ENCODE data around the gene TGFA.
A peak's percentile ranks its signal among the peaks of the same experiment; 100 is the strongest.

Gene TGFA

GRCh38 chr2:70412294-70413070 is 141.1 kb downstream of the TGFA start:
- peak; percentile 1 for DNase-seq

- DNase-seq = no peak
These were observed 142.0 kb downstream of the TGFA start for GRCh38 chr2:70411483-70412125.

- DNase-seq = no peak
These were observed 150.2 kb downstream of the TGFA start for GRCh38 chr2:70403267-70404053.

GRCh38 chr2:70400539-70400938 is 153.1 kb downstream of the TGFA start:
- no peak for DNase-seq

- DNase-seq = no peak
These were observed 154.6 kb downstream of the TGFA start for GRCh38 chr2:70399046-70399445.
